Panc1 (cell line): ENCODE data around the gene TPRG1. TPM values are rescaled to one million over a fixed set of nuclear protein-coding genes. Genes with fewer than 3 reads are reported as not detected.

ENCODE experiments used
- ATAC-seq: fragments of 200-7000 bp; cut with Tn5 transposase; 2 replicates; pipeline ENCODE4 v1.9.1; 2020; ENCODE audit warnings: mild to moderate bottlenecking, moderate library complexity
- BruUV-seq: library from RNA; stranded (reverse); fragments of 400-500 nt; replicated peaks from 2 replicates; lab custom pipeline; 2021; lab: Mats Ljungman, UMichigan
- CTCF ChIA-PET: fragments of 300-600 bp; sonication (Branson Sonifier 250); formaldehyde crosslinking; loops from one replicate; lab custom pipeline; 2022; ENCODE audit warnings: antibody characterized with exemption; lab: Charles Lee
- POLR2A ChIA-PET: fragments of 300-600 bp; sonication (Branson Sonifier 250); formaldehyde crosslinking; loops from one replicate; lab custom pipeline; 2022; ENCODE audit warnings: antibody characterized with exemption; lab: Charles Lee
- DNase-seq: peaks from one replicate; pipeline ENCODE4 v3.0.0-alpha.2; 2010; ENCODE audit warnings: low read depth, low spot score
- H3K27ac ChIP-seq: 2 replicates; pipeline ENCODE4 v1.5.1; 2011; ENCODE audit warnings: mild to moderate bottlenecking, low read length, inconsistent platforms
- H3K27me3 ChIP-seq: fragments of 200-500 bp; sonication (Bioruptor generic); 2 replicates; pipeline ENCODE4 v1.6.0; 2014; ENCODE audit warnings: low read length, inconsistent platforms; ENCODE audit not compliant: control insufficient read depth, insufficient read depth
- H3K36me3 ChIP-seq: fragments of 200-500 bp; sonication (Bioruptor generic); 2 replicates; pipeline ENCODE4 v1.5.1; 2014; ENCODE audit warnings: inconsistent platforms, mild to moderate bottlenecking, low read length, moderate library complexity; ENCODE audit not compliant: control insufficient read depth, insufficient read depth
- H3K4me1 ChIP-seq: 2 replicates; pipeline ENCODE4 v1.5.1; 2011; ENCODE audit warnings: inconsistent platforms, mild to moderate bottlenecking, low read length, moderate library complexity; ENCODE audit not compliant: control insufficient read depth, insufficient read depth
- H3K4me3 ChIP-seq, 2 experiments: 2 replicates each; pipeline ENCODE4 v1.5.1; 2011 to 2012; ENCODE audit warnings: low read depth in 2 of 2, low read length in 2 of 2, mild to moderate bottlenecking in 2 of 2, inconsistent platforms in 1 of 2, moderate library complexity in 1 of 2
- H3K9me3 ChIP-seq: fragments of 200-500 bp; sonication (Bioruptor generic); 2 replicates; pipeline ENCODE4 v1.5.1; 2014; ENCODE audit warnings: low read depth, mild to moderate bottlenecking, inconsistent platforms, low read length, moderate library complexity; ENCODE audit not compliant: control insufficient read depth, insufficient read depth
- POLR2AphosphoS5 ChIP-seq: IDR thresholded peaks from 2 replicates; pipeline ENCODE4 v1.6.1; 2012; ENCODE audit warnings: mild to moderate bottlenecking, low read depth, low read length, moderate library complexity
- SIN3A ChIP-seq: IDR thresholded peaks from 2 replicates; pipeline ENCODE4 v1.6.1; 2012; ENCODE audit warnings: low read depth, mild to moderate bottlenecking, low read length, moderate library complexity, borderline replicate concordance; ENCODE audit not compliant: insufficient read depth
- TCF7L2 ChIP-seq: IDR thresholded peaks from 2 replicates; pipeline ENCODE4 v1.6.1; 2011; ENCODE audit warnings: mild to moderate bottlenecking, low read depth, low read length, inconsistent platforms
- in situ Hi-C: cut with HindIII; loops from 2 replicates; pipeline ENCODE4 v1.10.0; 2016; ENCODE audit warnings: low sequenced_read_pairs, low pct_unique_long_range_greater_than_20kb
- intact Hi-C: fragments of 100-400 bp; cut with micrococcal nuclease; formaldehyde crosslinking; loops from one replicate; pipeline ENCODE4 v1.10.0; 2022; ENCODE audit not compliant: unreplicated experiment
- total RNA-seq: library from RNA; stranded (reverse); gene quantifications from one replicate; pipeline ENCODE4 v1.2.1, GENCODE V29; 2021; ENCODE audit not compliant: unreplicated experiment
- TF ChIP-seq, protein P1 (sequence below): fragments of 450-650 bp; IDR thresholded peaks from 2 replicates; pipeline ENCODE4 v1.5.1; 2017; ENCODE audit warnings: mild to moderate bottlenecking
- TF ChIP-seq, protein P2 (sequence below), 2 experiments: IDR thresholded peaks; 2 replicates each; pipeline ENCODE4 v1.6.1; 2011 to 2012; ENCODE audit warnings: low read depth in 2 of 2, control low read depth in 1 of 2, low read length in 1 of 2, mild to moderate bottlenecking in 1 of 2, moderate library complexity in 1 of 2; ENCODE audit not compliant: insufficient read depth in 1 of 2

The TPRG1 gene
- total RNA-seq, 1 experiment from 2014 or later, result not detected

DNA sequence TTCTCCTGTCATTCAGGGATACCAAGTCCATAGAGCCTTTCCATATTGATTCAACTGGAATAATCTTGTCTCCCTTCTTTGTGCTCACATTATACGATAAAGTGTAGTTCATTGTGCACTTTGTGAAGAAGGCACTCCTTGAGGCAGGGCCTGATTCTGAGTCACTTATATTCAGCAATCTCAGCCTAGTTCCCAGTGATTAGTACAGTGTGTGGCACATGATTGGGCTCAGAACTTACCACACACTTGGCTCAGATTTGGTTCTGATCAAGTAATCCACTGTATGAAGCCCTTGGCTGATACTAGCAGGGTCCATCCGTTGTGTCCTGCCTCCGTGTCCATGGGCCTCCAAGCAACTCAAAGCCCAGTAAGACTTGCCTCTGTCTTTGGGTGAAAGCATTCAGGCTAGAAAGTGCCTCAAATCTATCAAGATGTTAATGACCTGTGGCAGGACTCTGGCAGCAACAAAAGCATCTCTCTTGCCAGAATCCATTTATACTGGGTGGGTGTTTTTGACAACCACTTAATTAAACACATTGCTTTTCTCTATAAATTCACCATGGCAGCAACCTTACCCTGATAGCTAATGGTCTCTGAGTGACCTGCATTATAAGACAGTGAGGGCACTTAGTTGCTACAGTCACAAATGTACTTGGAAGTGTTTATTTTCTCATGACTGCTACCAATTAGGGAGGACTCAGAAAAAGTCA lies 51.3 kb downstream of the TPRG1 start:
- ChIA-PET CTCF (no interaction called here), POLR2A (no interaction called here)
- DNase-seq (no peak), ATAC-seq (no peak)
- no TSS peak for BruUV-seq
- no peaks in the 10 kb centered on the region for H3K9me3 ChIP-seq
- H3K4me1 ChIP-seq, result no peaks in the 10 kb centered on the region
- intact Hi-C loops, result no loop called here
- no peak overlapping the region for H3K4me3 ChIP-seq
- no peaks in the 10 kb centered on the region for H3K36me3 ChIP-seq
- H3K27me3 ChIP-seq, result no peaks in the 10 kb centered on the region
- no peak overlapping the region for H3K27ac ChIP-seq
- no peak for TF ChIP-seq SIN3A
- no peak for TF ChIP-seq TCF7L2
- TF ChIP-seq, protein P1, sequence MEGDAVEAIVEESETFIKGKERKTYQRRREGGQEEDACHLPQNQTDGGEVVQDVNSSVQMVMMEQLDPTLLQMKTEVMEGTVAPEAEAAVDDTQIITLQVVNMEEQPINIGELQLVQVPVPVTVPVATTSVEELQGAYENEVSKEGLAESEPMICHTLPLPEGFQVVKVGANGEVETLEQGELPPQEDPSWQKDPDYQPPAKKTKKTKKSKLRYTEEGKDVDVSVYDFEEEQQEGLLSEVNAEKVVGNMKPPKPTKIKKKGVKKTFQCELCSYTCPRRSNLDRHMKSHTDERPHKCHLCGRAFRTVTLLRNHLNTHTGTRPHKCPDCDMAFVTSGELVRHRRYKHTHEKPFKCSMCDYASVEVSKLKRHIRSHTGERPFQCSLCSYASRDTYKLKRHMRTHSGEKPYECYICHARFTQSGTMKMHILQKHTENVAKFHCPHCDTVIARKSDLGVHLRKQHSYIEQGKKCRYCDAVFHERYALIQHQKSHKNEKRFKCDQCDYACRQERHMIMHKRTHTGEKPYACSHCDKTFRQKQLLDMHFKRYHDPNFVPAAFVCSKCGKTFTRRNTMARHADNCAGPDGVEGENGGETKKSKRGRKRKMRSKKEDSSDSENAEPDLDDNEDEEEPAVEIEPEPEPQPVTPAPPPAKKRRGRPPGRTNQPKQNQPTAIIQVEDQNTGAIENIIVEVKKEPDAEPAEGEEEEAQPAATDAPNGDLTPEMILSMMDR, result no peak
- no peak for TF ChIP-seq POLR2AphosphoS5
- TF ChIP-seq, protein P2, sequence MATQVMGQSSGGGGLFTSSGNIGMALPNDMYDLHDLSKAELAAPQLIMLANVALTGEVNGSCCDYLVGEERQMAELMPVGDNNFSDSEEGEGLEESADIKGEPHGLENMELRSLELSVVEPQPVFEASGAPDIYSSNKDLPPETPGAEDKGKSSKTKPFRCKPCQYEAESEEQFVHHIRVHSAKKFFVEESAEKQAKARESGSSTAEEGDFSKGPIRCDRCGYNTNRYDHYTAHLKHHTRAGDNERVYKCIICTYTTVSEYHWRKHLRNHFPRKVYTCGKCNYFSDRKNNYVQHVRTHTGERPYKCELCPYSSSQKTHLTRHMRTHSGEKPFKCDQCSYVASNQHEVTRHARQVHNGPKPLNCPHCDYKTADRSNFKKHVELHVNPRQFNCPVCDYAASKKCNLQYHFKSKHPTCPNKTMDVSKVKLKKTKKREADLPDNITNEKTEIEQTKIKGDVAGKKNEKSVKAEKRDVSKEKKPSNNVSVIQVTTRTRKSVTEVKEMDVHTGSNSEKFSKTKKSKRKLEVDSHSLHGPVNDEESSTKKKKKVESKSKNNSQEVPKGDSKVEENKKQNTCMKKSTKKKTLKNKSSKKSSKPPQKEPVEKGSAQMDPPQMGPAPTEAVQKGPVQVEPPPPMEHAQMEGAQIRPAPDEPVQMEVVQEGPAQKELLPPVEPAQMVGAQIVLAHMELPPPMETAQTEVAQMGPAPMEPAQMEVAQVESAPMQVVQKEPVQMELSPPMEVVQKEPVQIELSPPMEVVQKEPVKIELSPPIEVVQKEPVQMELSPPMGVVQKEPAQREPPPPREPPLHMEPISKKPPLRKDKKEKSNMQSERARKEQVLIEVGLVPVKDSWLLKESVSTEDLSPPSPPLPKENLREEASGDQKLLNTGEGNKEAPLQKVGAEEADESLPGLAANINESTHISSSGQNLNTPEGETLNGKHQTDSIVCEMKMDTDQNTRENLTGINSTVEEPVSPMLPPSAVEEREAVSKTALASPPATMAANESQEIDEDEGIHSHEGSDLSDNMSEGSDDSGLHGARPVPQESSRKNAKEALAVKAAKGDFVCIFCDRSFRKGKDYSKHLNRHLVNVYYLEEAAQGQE (IDR thresholded peaks at IDR 0.05; ENCODE audit: insufficient read depth in 1 of 2, low read depth in 2 of 2, low read length in 1 of 2), result no peak
- in situ Hi-C loops, result no loop called here

DNA sequence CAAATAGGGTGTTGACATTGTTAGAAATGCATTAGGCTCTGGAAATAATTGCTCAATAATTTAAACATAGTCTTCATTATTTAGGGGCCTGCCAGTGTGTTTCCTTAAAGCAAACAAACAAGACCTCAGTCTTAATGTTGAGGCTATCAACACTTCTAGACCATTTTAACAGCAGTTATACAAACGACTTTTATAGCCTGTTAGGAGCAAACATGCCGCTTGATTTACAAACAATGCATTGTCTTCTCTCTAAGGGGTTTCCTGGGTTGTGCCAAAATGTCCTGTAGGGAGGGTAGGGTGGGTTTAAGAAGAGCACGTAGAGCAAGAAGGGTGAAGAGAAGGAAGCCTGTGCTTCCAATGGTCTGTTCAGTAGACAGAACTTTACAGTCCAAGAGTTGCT lies 53.7 kb downstream of the TPRG1 start:
- Histone ChIP-seq H3K4me1 (no peaks in the 10 kb centered on the region), H3K27ac (no peak overlapping the region), H3K27me3 (no peaks in the 10 kb centered on the region), H3K9me3 (no peaks in the 10 kb centered on the region), H3K4me3 (no peak overlapping the region), H3K36me3 (no peaks in the 10 kb centered on the region)
- ATAC-seq, result no peak
- ChIA-PET CTCF (no interaction called here), POLR2A (no interaction called here)
- intact Hi-C loops (no loop called here), in situ Hi-C loops (no loop called here)
- BruUV-seq, result no TSS peak
- TF ChIP-seq, protein P1, result no peak
- DNase-seq, result no peak
